ENCODE measurements around the gene CELSR1. TPM values are rescaled to one million over a fixed set of nuclear protein-coding genes. Genes with fewer than 3 reads are reported as not detected.
A peak's percentile ranks its signal among the peaks of the same experiment; 100 is the strongest.

Gene CELSR1
- total RNA-seq, 1 donor from 2014 or later, result 27.6 TPM

GRCh38 chr22:46443850-46444389 lies 93.5 kb downstream of the CELSR1 start:
- no peak for DNase-seq (ENCODE audit: low read depth)
- H3K36me3 Mint-ChIP-seq (ENCODE audit: low read depth, unreplicated experiment), result peaks cover 9% of the 10 kb centered on the region
- no peak for TF ChIP-seq EZH2 (IDR thresholded peaks at IDR 0.05; ENCODE audit: insufficient read depth, low read length)
- no peak for TF ChIP-seq CTCF (IDR thresholded peaks at IDR 0.05; ENCODE audit: insufficient read depth, low read depth, low read length)
- H2AFZ ChIP-seq (ENCODE audit: low read depth, low read length), result no peak overlapping the region
- H3K4me1 ChIP-seq (ENCODE audit: insufficient read depth, low read length), result no peaks in the 10 kb centered on the region
- no peak for FAIRE-seq
- H3K27ac Mint-ChIP-seq (ENCODE audit: unreplicated experiment), result peak overlapping the region; percentile 16
- no peaks in the 10 kb centered on the region for H3K79me2 ChIP-seq (ENCODE audit: insufficient read depth, low read length)
- H3K9me3 Mint-ChIP-seq (ENCODE audit: unreplicated experiment), result no peaks in the 10 kb centered on the region
- H3K4me2 ChIP-seq (ENCODE audit: low read length), result no peak overlapping the region
- no peak overlapping the region for H3K9ac ChIP-seq (ENCODE audit: low read length)
- H3K4me1 Mint-ChIP-seq (ENCODE audit: low read depth, unreplicated experiment), result peaks cover 6% of the 10 kb centered on the region
- H3K36me3 ChIP-seq (ENCODE audit: insufficient read depth, low read length), result no peaks in the 10 kb centered on the region
- no peaks in the 10 kb centered on the region for H3K27me3 Mint-ChIP-seq (ENCODE audit: low read depth, unreplicated experiment)
- no peak overlapping the region for H3K4me3 Mint-ChIP-seq (ENCODE audit: unreplicated experiment)
- H3K27ac ChIP-seq (ENCODE audit: low read depth, low read length), result no peak overlapping the region
- H3K27me3 ChIP-seq (ENCODE audit: insufficient read depth, low read length), result peaks cover 6% of the 10 kb centered on the region
- H3K9me3 ChIP-seq (ENCODE audit: insufficient read depth, low read depth, low read length), result no peaks in the 10 kb centered on the region
- H4K20me1 ChIP-seq (ENCODE audit: insufficient read depth, low read length), result peaks cover 8% of the 10 kb centered on the region
- no peak overlapping the region for H3K4me3 ChIP-seq (ENCODE audit: insufficient read depth, low read depth, low read length)

GRCh38 chr22:46442217-46442853 lies 95.1 kb downstream of the CELSR1 start:
- DNase-seq (ENCODE audit: low read depth) (no peak), FAIRE-seq (no peak)
- H3K79me2 ChIP-seq (ENCODE audit: insufficient read depth, low read length), result no peaks in the 10 kb centered on the region
- no peak overlapping the region for H3K4me3 ChIP-seq (ENCODE audit: insufficient read depth, low read depth, low read length)
- no peak overlapping the region for H3K4me2 ChIP-seq (ENCODE audit: low read length)
- H3K36me3 Mint-ChIP-seq (ENCODE audit: low read depth, unreplicated experiment), result peaks cover 11% of the 10 kb centered on the region
- H3K27me3 Mint-ChIP-seq (ENCODE audit: low read depth, unreplicated experiment), result peaks cover 2% of the 10 kb centered on the region
- no peak overlapping the region for H3K27ac Mint-ChIP-seq (ENCODE audit: unreplicated experiment)
- peaks cover 5% of the 10 kb centered on the region for H4K20me1 ChIP-seq (ENCODE audit: insufficient read depth, low read length)
- no peaks in the 10 kb centered on the region for H3K36me3 ChIP-seq (ENCODE audit: insufficient read depth, low read length)
- H3K9ac ChIP-seq (ENCODE audit: low read length), result no peak overlapping the region
- H2AFZ ChIP-seq (ENCODE audit: low read depth, low read length), result no peak overlapping the region
- H3K4me1 Mint-ChIP-seq (ENCODE audit: low read depth, unreplicated experiment), result peaks cover 5% of the 10 kb centered on the region
- H3K4me3 Mint-ChIP-seq (ENCODE audit: unreplicated experiment), result no peak overlapping the region
- H3K27ac ChIP-seq (ENCODE audit: low read depth, low read length), result no peak overlapping the region
- TF ChIP-seq CTCF (IDR thresholded peaks at IDR 0.05; ENCODE audit: insufficient read depth, low read depth, low read length), result no peak
- TF ChIP-seq EZH2 (IDR thresholded peaks at IDR 0.05; ENCODE audit: insufficient read depth, low read length), result no peak
- H3K27me3 ChIP-seq (ENCODE audit: insufficient read depth, low read length), result peaks cover 3% of the 10 kb centered on the region
- no peaks in the 10 kb centered on the region for H3K9me3 Mint-ChIP-seq (ENCODE audit: unreplicated experiment)
- no peaks in the 10 kb centered on the region for H3K9me3 ChIP-seq (ENCODE audit: insufficient read depth, low read depth, low read length)
- H3K4me1 ChIP-seq (ENCODE audit: insufficient read depth, low read length), result no peaks in the 10 kb centered on the region
